NCI-H446 treated with DMSO at 0.1 percent for 48 hours (cell line): ENCODE results near the gene BORCS8.
"Not testable (repeated sequence)": the region's sequence is repeated elsewhere in the genome, so short reads cannot be mapped to it uniquely, and the experiment has no call there.

ENCODE experiments used
- DNase-seq: peaks from one replicate; lab custom pipeline; 2025; lab: John Stamatoyannopoulos, UW

BORCS8 gene

GRCh38 chr19:19192078-19192882, at the start of gene BORCS8, which contains the start of gene RFXANK:
Gene BORCS8 (minus strand): TSS chr19:19192152. CDS start chr19:19192117, 35 bp downstream.
Gene RFXANK (plus strand): TSS chr19:19192258. CDS start chr19:19193947, 1,689 bp downstream.
- peak; percentile 99 for DNase-seq

- no peak for DNase-seq
These were observed 48.5 kb upstream of the BORCS8 start for GRCh38 chr19:19240476-19240875.

- no peak for DNase-seq
These were observed 47.7 kb upstream of the BORCS8 start for GRCh38 chr19:19239675-19240074.

GRCh38 chr19:19238126-19238894, 46.4 kb upstream of the BORCS8 start:
- DNase-seq = no peak

DNA sequence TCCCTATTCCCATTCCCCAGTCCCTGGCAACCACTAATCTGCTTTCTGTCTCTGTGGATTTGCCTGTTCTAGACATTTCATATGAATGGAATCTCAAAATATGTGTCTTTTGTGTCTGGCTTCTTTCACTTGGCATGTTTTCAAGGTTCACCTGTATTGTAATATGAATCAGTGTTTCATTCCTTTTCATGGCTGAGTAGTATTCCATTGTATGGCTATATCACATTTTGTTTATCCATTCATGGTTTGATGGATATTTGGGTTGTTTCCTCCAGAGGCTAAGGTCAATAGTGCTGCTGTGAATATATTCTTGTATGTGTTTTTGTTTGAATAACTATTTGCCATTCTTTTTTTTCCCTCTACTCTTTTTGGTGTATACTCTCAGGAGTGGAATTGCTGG, 44.2 kb upstream of the BORCS8 start:
- no peak for DNase-seq

GRCh38 chr19:19234220-19234816, 42.4 kb upstream of the BORCS8 start:
- DNase-seq = no peak

GRCh38 chr19:19232261-19232721, 40.3 kb upstream of the BORCS8 start:
- no peak for DNase-seq

- DNase-seq = no peak
These were observed 39.0 kb upstream of the BORCS8 start for GRCh38 chr19:19230999-19231398.

DNA sequence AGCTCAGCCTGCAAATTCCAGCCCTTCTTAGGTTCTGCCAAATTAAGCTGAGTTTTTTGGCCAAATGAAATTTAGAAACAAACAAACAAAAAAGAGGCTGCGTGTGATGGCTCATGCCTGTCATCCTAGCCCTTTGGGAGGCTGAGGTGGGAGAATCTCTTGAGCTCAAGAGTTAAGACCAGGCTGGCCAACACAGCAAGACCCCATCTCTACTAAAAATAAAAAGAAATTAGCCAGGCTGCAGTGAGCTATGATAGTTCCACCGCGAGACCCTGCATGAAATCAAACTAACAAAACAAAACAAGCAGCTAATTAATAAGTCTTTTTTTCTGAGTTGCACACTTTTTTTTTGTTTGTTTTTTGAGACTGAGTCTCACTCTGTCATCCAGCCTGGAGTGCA, 37.7 kb upstream of the BORCS8 start:
- DNase-seq = no peak

- DNase-seq = no peak
These were observed 35.3 kb upstream of the BORCS8 start for GRCh38 chr19:19227217-19227616.

DNA sequence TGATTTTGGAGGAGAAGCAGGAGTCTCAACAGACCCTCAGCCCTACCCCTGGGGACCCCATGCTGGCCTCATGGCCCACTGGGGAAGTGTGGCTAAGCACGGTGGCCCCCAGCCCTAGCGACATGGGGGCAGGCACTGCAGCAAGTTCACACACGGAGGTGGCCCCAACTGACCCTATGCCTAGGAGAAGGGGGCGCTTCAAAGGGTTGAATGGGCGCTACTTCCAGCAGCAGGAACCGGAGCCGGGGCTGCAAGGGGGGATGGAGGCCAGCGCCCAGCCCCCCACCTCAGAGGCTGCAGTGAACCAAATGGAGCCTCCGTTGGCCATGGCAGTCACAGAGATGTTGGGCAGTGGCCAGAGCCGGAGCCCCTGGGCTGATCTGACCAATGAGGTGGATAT, 34.7 kb upstream of the BORCS8 start:
- DNase-seq = no peak

GRCh38 chr19:19226204-19226603, 34.3 kb upstream of the BORCS8 start:
- no peak for DNase-seq

- peak; percentile 9 for DNase-seq
These were observed 33.0 kb upstream of the BORCS8 start for GRCh38 chr19:19224852-19225494.

DNA sequence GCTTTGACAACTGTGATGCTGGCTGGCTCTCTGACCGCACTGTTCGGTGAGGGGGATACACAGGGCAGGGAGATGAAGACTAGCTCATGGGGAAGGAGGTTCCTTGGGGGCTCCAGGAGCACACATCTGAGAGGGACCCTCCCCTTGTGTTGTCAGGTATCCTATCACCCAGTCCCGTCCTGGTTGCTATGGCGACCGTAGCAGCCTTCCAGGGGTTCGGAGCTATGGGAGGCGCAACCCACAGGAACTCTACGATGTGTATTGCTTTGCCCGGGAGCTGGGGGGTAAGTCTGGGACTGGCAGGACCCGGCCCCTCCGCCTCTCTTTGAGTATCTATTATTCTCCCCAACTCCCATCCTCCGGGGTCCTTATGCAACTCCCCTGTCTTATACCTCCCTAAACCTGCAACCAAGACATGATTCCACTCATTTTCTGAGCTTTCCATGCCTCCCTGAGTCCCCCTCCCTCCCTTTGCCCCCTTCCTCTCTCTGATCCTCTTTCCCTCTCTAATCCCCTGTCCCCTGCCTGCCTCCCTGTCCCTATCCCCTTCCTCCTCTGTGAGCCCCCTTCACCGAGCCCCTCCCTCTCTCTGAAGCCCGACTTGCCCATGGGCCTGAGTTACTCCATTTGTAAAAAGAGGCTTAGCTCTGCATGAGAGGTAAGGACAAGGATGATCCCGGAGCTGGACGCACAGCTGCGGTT, 32.3 kb upstream of the BORCS8 start:
- DNase-seq = no peak

- no peak for DNase-seq
These were observed 31.7 kb upstream of the BORCS8 start for GRCh38 chr19:19223636-19224035.

- no peak for DNase-seq
These were observed 31.1 kb upstream of the BORCS8 start for GRCh38 chr19:19223060-19223459.

- DNase-seq = not testable (repeated sequence)
These were observed 29.0 kb upstream of the BORCS8 start for GRCh38 chr19:19221000-19221399.

DNA sequence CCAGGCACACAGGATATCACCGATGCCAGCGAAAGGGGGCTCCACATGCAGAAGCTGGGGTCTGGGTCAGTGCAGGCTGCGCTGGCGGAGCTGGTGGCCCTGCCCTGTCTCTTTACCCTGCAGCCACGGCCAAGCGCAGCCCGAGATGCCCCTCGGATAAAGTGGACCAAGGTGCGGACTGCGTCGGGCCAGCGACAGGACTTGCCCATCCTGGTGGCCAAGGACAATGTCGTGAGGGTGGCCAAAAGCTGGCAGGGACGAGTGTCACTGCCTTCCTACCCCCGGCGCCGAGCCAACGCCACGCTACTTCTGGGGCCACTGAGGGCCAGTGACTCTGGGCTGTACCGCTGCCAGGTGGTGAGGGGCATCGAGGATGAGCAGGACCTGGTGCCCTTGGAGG, 27.0 kb upstream of the BORCS8 start:
- no peak for DNase-seq

GRCh38 chr19:19217099-19217498, 25.1 kb upstream of the BORCS8 start:
- peak; percentile 32 for DNase-seq

DNA sequence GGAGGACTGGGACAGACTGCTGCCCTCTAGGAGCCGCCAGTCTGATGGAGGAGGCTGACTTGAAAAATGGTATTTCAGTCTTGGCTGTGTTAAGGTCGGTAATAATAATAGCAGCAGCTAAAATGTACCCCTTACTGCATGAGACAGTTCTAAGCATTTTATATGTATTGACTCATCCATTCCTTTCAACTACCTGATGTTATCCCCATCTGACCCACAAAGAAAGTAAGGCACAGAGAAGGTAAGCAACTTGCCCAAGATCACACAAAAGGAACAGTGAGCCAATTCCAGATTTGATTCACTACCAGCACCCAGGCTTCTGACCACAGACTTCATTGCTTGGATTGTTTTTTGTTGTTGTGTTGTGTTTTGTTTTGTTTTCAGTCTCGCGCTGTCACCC, 23.8 kb upstream of the BORCS8 start:
- DNase-seq = no peak

GRCh38 chr19:19214892-19215291, 22.9 kb upstream of the BORCS8 start:
- DNase-seq = no peak

DNA sequence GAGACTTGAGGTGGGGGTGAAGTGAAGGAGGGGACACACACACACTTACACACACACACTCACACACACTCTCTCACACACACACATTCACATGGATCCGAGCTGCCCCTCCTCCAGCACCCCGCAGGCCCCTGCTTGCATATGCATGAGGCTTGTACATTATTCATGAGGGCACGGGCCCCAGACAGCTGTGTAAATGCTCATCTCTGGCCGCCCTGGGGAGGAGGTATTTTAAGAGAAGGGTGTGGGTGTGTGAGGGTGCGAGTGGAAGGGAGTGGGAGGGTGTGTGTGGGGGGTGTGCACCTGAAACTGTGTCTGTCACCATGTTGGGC, 22.2 kb upstream of the BORCS8 start:
- DNase-seq = no peak
